Endothelial cell of umbilical vein (primary cell): Measurements from ENCODE around the gene SERPINB6.

Source experiments
- EZH2 ChIP-seq: IDR thresholded peaks from 2 replicates; pipeline ENCODE4 v1.6.1; 2012; ENCODE audit warnings: borderline replicate concordance, low read depth, mild to moderate bottlenecking, moderate library complexity, low read length, inconsistent platforms; ENCODE audit not compliant: severe bottlenecking
- JUN ChIP-seq: IDR thresholded peaks from 2 replicates; pipeline ENCODE4 v1.6.1; 2011; ENCODE audit warnings: borderline replicate concordance, low read depth; ENCODE audit not compliant: insufficient read length, insufficient read depth
- POLR2A ChIP-seq: IDR thresholded peaks from 2 replicates; pipeline ENCODE4 v1.6.1; 2012; ENCODE audit warnings: low read depth, mild to moderate bottlenecking, control low read depth, low read length

DNA sequence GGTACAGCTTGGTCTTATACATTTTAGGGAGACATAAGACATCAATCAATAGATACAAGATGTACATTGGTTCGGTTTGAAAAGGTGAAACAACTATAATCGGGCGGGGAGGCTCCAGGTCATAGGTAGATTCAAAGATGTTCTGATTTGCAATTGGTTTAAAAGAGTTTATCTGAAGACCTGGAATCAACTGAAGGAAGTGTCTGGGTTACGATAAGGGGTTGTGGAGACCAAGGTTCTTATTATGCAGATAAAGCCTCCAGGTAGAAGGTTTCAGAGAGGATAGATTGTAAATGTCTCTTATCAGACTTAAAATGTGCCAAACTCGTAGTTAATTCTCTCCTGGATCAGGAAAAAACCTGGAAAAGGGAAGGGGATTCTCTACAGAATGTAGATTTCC is 5.9 kb upstream of the SERPINB6 start:
- TF ChIP-seq POLR2A = no peak
- no peak for TF ChIP-seq JUN
- TF ChIP-seq EZH2 = no peak
